ENCODE results near the gene TSPAN5. TPM values are rescaled to one million over a fixed set of nuclear protein-coding genes. Genes with fewer than 3 reads are reported as not detected.

Gene TSPAN5
- total RNA-seq, 1 donor from 2014 or later: 25.0 TPM

GRCh38 chr4:98672583-98673287 lies 14.3 kb upstream of the TSPAN5 start:
- no peak for DNase-seq (ENCODE audit: low read depth, low spot score)
- Mint-ChIP-seq H3K27ac (ENCODE audit: unreplicated experiment) (peak overlapping the region; percentile 52), H3K4me3 (no peak overlapping the region), H3K4me1 (no peaks in the 10 kb centered on the region), H3K9me3 (no peaks in the 10 kb centered on the region), H3K27me3 (ENCODE audit: low read depth) (peaks cover 6% of the 10 kb centered on the region), H3K36me3 (ENCODE audit: low read depth) (no peaks in the 10 kb centered on the region)
- TF ChIP-seq, protein P1, sequence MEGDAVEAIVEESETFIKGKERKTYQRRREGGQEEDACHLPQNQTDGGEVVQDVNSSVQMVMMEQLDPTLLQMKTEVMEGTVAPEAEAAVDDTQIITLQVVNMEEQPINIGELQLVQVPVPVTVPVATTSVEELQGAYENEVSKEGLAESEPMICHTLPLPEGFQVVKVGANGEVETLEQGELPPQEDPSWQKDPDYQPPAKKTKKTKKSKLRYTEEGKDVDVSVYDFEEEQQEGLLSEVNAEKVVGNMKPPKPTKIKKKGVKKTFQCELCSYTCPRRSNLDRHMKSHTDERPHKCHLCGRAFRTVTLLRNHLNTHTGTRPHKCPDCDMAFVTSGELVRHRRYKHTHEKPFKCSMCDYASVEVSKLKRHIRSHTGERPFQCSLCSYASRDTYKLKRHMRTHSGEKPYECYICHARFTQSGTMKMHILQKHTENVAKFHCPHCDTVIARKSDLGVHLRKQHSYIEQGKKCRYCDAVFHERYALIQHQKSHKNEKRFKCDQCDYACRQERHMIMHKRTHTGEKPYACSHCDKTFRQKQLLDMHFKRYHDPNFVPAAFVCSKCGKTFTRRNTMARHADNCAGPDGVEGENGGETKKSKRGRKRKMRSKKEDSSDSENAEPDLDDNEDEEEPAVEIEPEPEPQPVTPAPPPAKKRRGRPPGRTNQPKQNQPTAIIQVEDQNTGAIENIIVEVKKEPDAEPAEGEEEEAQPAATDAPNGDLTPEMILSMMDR (conservative IDR thresholded peaks at IDR 0.05): no peak

DNA sequence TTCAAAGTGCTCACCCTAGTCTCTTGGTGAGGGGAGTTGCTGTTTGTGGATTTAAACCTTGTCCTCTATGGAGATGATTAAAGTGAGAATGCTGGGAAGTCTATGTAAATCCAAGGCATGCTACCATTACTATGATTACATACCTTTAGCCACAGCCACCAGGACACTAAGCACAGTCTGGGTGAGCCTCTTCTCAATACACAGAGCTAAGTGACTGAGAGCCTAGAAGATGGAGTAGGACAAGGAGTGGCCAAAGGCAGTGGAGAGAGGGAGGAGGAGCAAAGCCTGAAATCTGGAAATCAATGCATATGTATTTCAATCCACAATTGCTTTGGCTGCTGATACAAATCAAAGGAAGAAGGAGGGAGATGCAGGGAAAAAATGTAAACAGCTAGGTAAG lies 12.7 kb upstream of the TSPAN5 start:
- Mint-ChIP-seq H3K36me3 (ENCODE audit: low read depth) (peaks cover 2% of the 10 kb centered on the region), H3K27ac (ENCODE audit: unreplicated experiment) (peak overlapping the region; percentile 4), H3K4me1 (no peaks in the 10 kb centered on the region), H3K9me3 (no peaks in the 10 kb centered on the region), H3K4me3 (no peak overlapping the region), H3K27me3 (ENCODE audit: low read depth) (peaks cover 6% of the 10 kb centered on the region)
- DNase-seq (ENCODE audit: low read depth, low spot score): no peak
- TF ChIP-seq, protein P1 (conservative IDR thresholded peaks at IDR 0.05): no peak

DNA sequence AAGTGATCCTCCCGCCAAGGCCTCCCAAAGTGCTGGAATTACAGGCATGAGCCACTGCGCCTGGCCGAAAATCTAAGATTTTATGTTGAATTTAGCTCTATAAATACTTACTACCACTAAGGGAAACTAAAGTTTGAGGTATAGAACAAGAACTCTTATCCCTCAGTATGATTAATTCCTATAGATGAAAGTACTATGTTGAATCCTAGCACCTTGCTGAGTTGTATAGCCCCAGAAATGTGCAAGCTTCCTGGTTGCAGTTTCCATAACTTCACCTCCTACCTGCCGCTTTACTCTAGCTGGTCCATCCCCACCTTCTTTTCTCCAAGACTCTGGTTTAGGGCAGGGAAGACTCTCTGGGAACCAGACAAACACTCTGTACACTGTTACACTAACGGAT lies 11.8 kb upstream of the TSPAN5 start:
- DNase-seq (ENCODE audit: low read depth, low spot score): no peak

GRCh38 chr4:98669577-98669976 lies 11.2 kb upstream of the TSPAN5 start:
- peaks cover 6% of the 10 kb centered on the region for H3K27me3 Mint-ChIP-seq (ENCODE audit: low read depth)
- H3K4me3 Mint-ChIP-seq: no peak overlapping the region
- H3K4me1 Mint-ChIP-seq: no peaks in the 10 kb centered on the region
- peaks cover 2% of the 10 kb centered on the region for H3K9me3 Mint-ChIP-seq
- no peak for DNase-seq (ENCODE audit: low read depth, low spot score)
- TF ChIP-seq, protein P1 (conservative IDR thresholded peaks at IDR 0.05): no peak
- no peak overlapping the region for H3K27ac Mint-ChIP-seq (ENCODE audit: unreplicated experiment)
- peaks cover 2% of the 10 kb centered on the region for H3K36me3 Mint-ChIP-seq (ENCODE audit: low read depth)

More for the DNA sequence above, 11.8 kb upstream of the TSPAN5 start:
- Mint-ChIP-seq H3K27ac (ENCODE audit: unreplicated experiment) (no peak overlapping the region), H3K9me3 (no peaks in the 10 kb centered on the region), H3K27me3 (ENCODE audit: low read depth) (peaks cover 6% of the 10 kb centered on the region), H3K36me3 (ENCODE audit: low read depth) (peaks cover 2% of the 10 kb centered on the region), H3K4me3 (no peak overlapping the region), H3K4me1 (no peaks in the 10 kb centered on the region)
- TF ChIP-seq, protein P1 (conservative IDR thresholded peaks at IDR 0.05): no peak

DNA sequence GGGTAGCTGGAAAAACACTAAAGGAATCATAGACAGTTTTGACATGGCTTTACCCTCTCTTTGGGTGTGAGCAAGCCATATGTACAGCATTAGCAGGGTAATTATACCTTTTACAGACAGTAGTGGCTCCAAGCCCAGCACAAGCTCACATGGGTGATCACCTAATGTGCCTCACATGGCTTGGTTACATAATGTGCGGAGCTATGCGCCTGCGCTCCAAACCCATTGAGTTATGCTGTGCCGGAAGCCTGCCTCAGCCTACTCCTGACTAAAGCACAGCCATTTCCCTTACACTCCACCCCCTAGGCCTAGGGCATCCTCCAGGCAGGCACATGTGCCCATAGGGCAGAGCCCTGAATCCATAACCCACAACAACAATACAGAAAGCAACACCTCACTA lies 6.5 kb upstream of the TSPAN5 start:
- peaks cover 24% of the 10 kb centered on the region for H3K27me3 Mint-ChIP-seq (ENCODE audit: low read depth)
- TF ChIP-seq, protein P1 (conservative IDR thresholded peaks at IDR 0.05): no peak
- H3K4me3 Mint-ChIP-seq: no peak overlapping the region
- H3K27ac Mint-ChIP-seq (ENCODE audit: unreplicated experiment): no peak overlapping the region
- H3K36me3 Mint-ChIP-seq (ENCODE audit: low read depth): peaks cover 2% of the 10 kb centered on the region
- peaks cover 7% of the 10 kb centered on the region for H3K9me3 Mint-ChIP-seq
- DNase-seq (ENCODE audit: low read depth, low spot score): no peak
- peaks cover 15% of the 10 kb centered on the region for H3K4me1 Mint-ChIP-seq
